H1 (cell line): ENCODE measurements around the gene IL9. TPM values are rescaled to one million over a fixed set of nuclear protein-coding genes. Genes with fewer than 3 reads are reported as not detected.
A peak's percentile ranks its signal among the peaks of the same experiment; 100 is the strongest.

ENCODE experiments used
- CTCF ChIA-PET: fragments of 300-600 bp; sonication (Branson Sonifier 250); formaldehyde crosslinking; loops from one replicate; lab custom pipeline; 2021; ENCODE audit not compliant: partially characterized antibody; lab: Charles Lee
- POLR2A ChIA-PET: fragments of 300-600 bp; sonication (Branson Sonifier 250); formaldehyde crosslinking; loops from one replicate; lab custom pipeline; 2021; ENCODE audit warnings: inconsistent platforms; ENCODE audit not compliant: partially characterized antibody; lab: Charles Lee
- DNase-seq, 2 experiments: peaks; one replicate each; pipeline versions ENCODE4 v3.0.0 to v3.0.0-alpha.2; 2010 to 2022; ENCODE audit warnings: low spot score in 2 of 2, low read depth in 1 of 2, mixed read lengths in 1 of 2
- FAIRE-seq: peaks from 2 replicates; lab custom pipeline; 2011; peaks lifted over from hg19 to GRCh38; lab: Jason Lieb, UNC
- H2AFZ ChIP-seq: 2 replicates; pipeline ENCODE4 v1.8.1; 2012; ENCODE audit warnings: low read length, inconsistent platforms
- H2AK5ac ChIP-seq: 2 replicates; pipeline ENCODE4 v1.6.1; 2013; ENCODE audit warnings: low read depth, low read length
- H2BK120ac ChIP-seq: replicated peaks from 2 replicates; pipeline ENCODE3; 2013; ENCODE audit warnings: low read depth, low read length, inconsistent platforms
- H2BK12ac ChIP-seq: 2 replicates; pipeline ENCODE4 v1.6.1; 2013; ENCODE audit warnings: low read depth, low read length
- H2BK15ac ChIP-seq: 2 replicates; pipeline ENCODE4 v1.6.1; 2013; ENCODE audit warnings: low read length
- H2BK20ac ChIP-seq: 2 replicates; pipeline ENCODE4 v1.6.1; 2013; ENCODE audit warnings: low read length
- H2BK5ac ChIP-seq: 2 replicates; pipeline ENCODE4 v1.6.1; 2013; ENCODE audit warnings: low read depth, low read length
- H3K14ac ChIP-seq: 2 replicates; pipeline ENCODE4 v1.6.1; 2013; ENCODE audit warnings: inconsistent platforms; ENCODE audit not compliant: insufficient read length
- H3K18ac ChIP-seq: 2 replicates; pipeline ENCODE4 v1.6.1; 2013; ENCODE audit warnings: low read length; ENCODE audit errors: extremely low read depth
- H3K23ac ChIP-seq: 2 replicates; pipeline ENCODE4 v1.6.1; 2013; ENCODE audit warnings: inconsistent platforms; ENCODE audit not compliant: insufficient read length
- H3K23me2 ChIP-seq: 2 replicates; pipeline ENCODE4 v1.6.1; 2013; ENCODE audit warnings: low read depth, low read length
- H3K27ac ChIP-seq: 2 replicates; pipeline ENCODE4 v1.6.1; 2011; ENCODE audit warnings: low read depth, low read length, inconsistent platforms
- H3K27me3 ChIP-seq, 4 experiments: replicated peaks in 1 of 4; 1 replicate in 1 of 4; 2 replicates in 3 of 4; pipeline versions ENCODE4 v1.6.1 to v1.8.1; 2011 to 2013; ENCODE audit warnings: low read length in 3 of 4, mild to moderate bottlenecking in 3 of 4, inconsistent platforms in 2 of 4, mixed read lengths in 2 of 4, moderate library complexity in 1 of 4; ENCODE audit not compliant: control insufficient read depth in 3 of 4, insufficient read depth in 3 of 4; ENCODE audit errors: extremely low read depth in 1 of 4
- H3K36me3 ChIP-seq, 4 experiments: 2 replicates each; pipeline versions ENCODE4 v1.6.1 to v1.8.1; 2011 to 2013; ENCODE audit warnings: mild to moderate bottlenecking in 4 of 4, low read length in 3 of 4, moderate library complexity in 2 of 4, control low read depth in 1 of 4, inconsistent platforms in 1 of 4; ENCODE audit not compliant: insufficient read depth in 4 of 4, control insufficient read depth in 2 of 4
- H3K4ac ChIP-seq: replicated peaks from 2 replicates; pipeline ENCODE3; 2013; ENCODE audit warnings: low read length, low read depth, mixed read lengths, inconsistent platforms; ENCODE audit not compliant: insufficient read length
- H3K4me1 ChIP-seq, 4 experiments: replicated peaks in 1 of 4; 1 replicate in 1 of 4; 2 replicates in 3 of 4; pipeline versions ENCODE4 v1.6.1 to v1.8.1; 2011 to 2013; ENCODE audit warnings: low read length in 3 of 4, inconsistent platforms in 2 of 4, mixed read lengths in 1 of 4; ENCODE audit not compliant: insufficient read depth in 4 of 4, control insufficient read depth in 3 of 4
- H3K4me2 ChIP-seq, 2 experiments: 2 replicates each; pipeline versions ENCODE4 v1.6.1 to v1.8.1; 2011 to 2013; ENCODE audit warnings: low read depth in 2 of 2, low read length in 2 of 2, control low read depth in 1 of 2, inconsistent platforms in 1 of 2, mild to moderate bottlenecking in 1 of 2; ENCODE audit not compliant: insufficient read depth in 1 of 2
- H3K4me3 ChIP-seq, 4 experiments: fragments of 200-600, 300-600 bp in 1 of 4; sonication (generic), shearing (Covaris generic), sonication (Bioruptor Twin) in 1 of 4; 2 replicates each; pipeline versions ENCODE4 v1.5.1 to v1.8.1; 2011 to 2016; ENCODE audit warnings: low read length in 4 of 4, low read depth in 3 of 4, control low read depth in 2 of 4, inconsistent platforms in 2 of 4, mild to moderate bottlenecking in 2 of 4, mixed read lengths in 1 of 4, moderate library complexity in 1 of 4; ENCODE audit not compliant: insufficient read depth in 2 of 4; ENCODE audit errors: extremely low read depth in 1 of 4
- H3K56ac ChIP-seq: replicated peaks from 2 replicates; pipeline ENCODE3; 2013; ENCODE audit warnings: low read depth, mild to moderate bottlenecking, mixed read lengths, low read length, inconsistent platforms; ENCODE audit not compliant: insufficient read length
- H3K79me1 ChIP-seq: 2 replicates; pipeline ENCODE4 v1.6.1; 2013; ENCODE audit warnings: low read depth, low read length, control low read depth
- H3K79me2 ChIP-seq, 2 experiments: 2 replicates each; pipeline versions ENCODE4 v1.6.1 to v1.8.1; 2012 to 2013; ENCODE audit warnings: low read length in 2 of 2, mild to moderate bottlenecking in 2 of 2, inconsistent platforms in 1 of 2; ENCODE audit not compliant: insufficient read depth in 2 of 2, control insufficient read depth in 1 of 2
- H3K9ac ChIP-seq, 4 experiments: replicated peaks in 1 of 4; 1 replicate in 1 of 4; 2 replicates in 3 of 4; pipeline versions ENCODE4 v1.6.1 to v1.8.1; 2011 to 2013; ENCODE audit warnings: low read depth in 3 of 4, low read length in 3 of 4, control low read depth in 2 of 4, mild to moderate bottlenecking in 2 of 4, moderate library complexity in 2 of 4, inconsistent platforms in 1 of 4; ENCODE audit errors: extremely low read depth in 1 of 4
- H3K9me3 ChIP-seq, 2 experiments: 2 replicates each; pipeline versions ENCODE4 v1.6.1 to v1.8.1; 2012 to 2013; ENCODE audit warnings: mild to moderate bottlenecking in 2 of 2, moderate library complexity in 2 of 2, control low read depth in 1 of 2, inconsistent platforms in 1 of 2, low read depth in 1 of 2, low read length in 1 of 2, mixed read lengths in 1 of 2; ENCODE audit not compliant: insufficient read depth in 2 of 2
- H4K20me1 ChIP-seq, 2 experiments: replicated peaks in 1 of 2; 2 replicates each; pipeline versions ENCODE3 to v1.8.1; 2011 to 2013; ENCODE audit warnings: inconsistent platforms in 2 of 2, low read length in 2 of 2, mild to moderate bottlenecking in 1 of 2; ENCODE audit not compliant: insufficient read depth in 2 of 2, control insufficient read depth in 1 of 2
- H4K5ac ChIP-seq: 2 replicates; pipeline ENCODE4 v1.6.1; 2013; ENCODE audit warnings: low read length, low read depth, mixed read lengths, inconsistent platforms; ENCODE audit not compliant: insufficient read length
- H4K8ac ChIP-seq: 2 replicates; pipeline ENCODE4 v1.8.0; 2013; ENCODE audit warnings: mild to moderate bottlenecking, moderate library complexity, low read length, inconsistent platforms; ENCODE audit not compliant: insufficient read depth; ENCODE audit errors: extremely low read depth
- H4K91ac ChIP-seq: replicated peaks from 2 replicates; pipeline ENCODE3; 2013; ENCODE audit warnings: low read length, mixed read lengths, inconsistent platforms; ENCODE audit not compliant: insufficient read length
- EZH2 ChIP-seq: fragments of 200-600 bp; sonication (generic); IDR thresholded peaks from 2 replicates; pipeline ENCODE4 v1.7.1; 2012; ENCODE audit warnings: low read depth, mild to moderate bottlenecking, moderate library complexity, low read length, inconsistent platforms; ENCODE audit not compliant: severe bottlenecking
- KDM1A ChIP-seq: fragments of 200-600, 300-600 bp; sonication (generic); IDR thresholded peaks from 2 replicates; pipeline ENCODE4 v1.7.1; 2016; ENCODE audit warnings: mild to moderate bottlenecking, low read length, borderline replicate concordance
- KDM4A ChIP-seq: IDR thresholded peaks from one replicate; pipeline ENCODE4 v1.7.1; 2012; ENCODE audit warnings: low read depth, mild to moderate bottlenecking, moderate library complexity, low read length, inconsistent platforms; ENCODE audit not compliant: severe bottlenecking
- MAX ChIP-seq: IDR thresholded peaks from 2 replicates; pipeline ENCODE4 v1.6.1; 2012; ENCODE audit warnings: inconsistent platforms
- RAD21 ChIP-seq, 2 experiments: IDR thresholded peaks in 1 of 2; conservative IDR thresholded peaks in 1 of 2; 2 replicates each; pipeline ENCODE4 v1.6.1; 2011; ENCODE audit warnings: low read depth in 2 of 2, low read length in 2 of 2, improper control_type of control experiment in 1 of 2, inconsistent platforms in 1 of 2, mild to moderate bottlenecking in 1 of 2, moderate library complexity in 1 of 2
- SAP30 ChIP-seq: fragments of 300-600 bp; sonication (generic); IDR thresholded peaks from 2 replicates; pipeline ENCODE4 v1.7.1; 2012; ENCODE audit warnings: low read length, moderate library complexity, mild to moderate bottlenecking, inconsistent platforms; ENCODE audit not compliant: insufficient read depth, insufficient replicate concordance
- WGBS, 2 experiments: shearing (Covaris generic) in 1 of 2; methylation state at CpG; one replicate each; pipeline versions ENCODE4 v1.1.6 to v1.1.7; 2013 to 2015; ENCODE audit warnings: low lambda C conversion rate in 2 of 2, mixed read lengths in 2 of 2, inconsistent platforms in 1 of 2, low coverage in 1 of 2, missing lambda C conversion rate in 1 of 2; ENCODE audit not compliant: insufficient replicate concordance in 2 of 2, insufficient coverage in 1 of 2, insufficient read length in 1 of 2; ENCODE audit errors: extremely low coverage in 1 of 2, missing lambda C conversion rate in 1 of 2; 5-methylcytosine and 5-hydroxymethylcytosine counted together
- polyA plus RNA-seq, 7 experiments: library from polyadenylated mRNA; depleted of rRNA in 3 of 7; stranded (reverse) in 5 of 7; unstranded in 2 of 7; fragments of >200 nt in 5 of 7; fragments of 200-250 nt in 2 of 7; gene quantifications; 1 replicate in 5 of 7; 2 replicates in 1 of 7; 4 replicates in 1 of 7; pipeline versions ENCODE4 v1.2.1 to v1.2.3, GENCODE V29; 2011 to 2013; ENCODE audit warnings: missing spikeins in 2 of 7, mixed read lengths in 2 of 7
- total RNA-seq: library from RNA; stranded (reverse); fragmentation: NEBNext Ultra II Directional; extraction: Animal tissue kit (Norgen Biotek cat#: 25700); gene quantifications from 2 replicates; pipeline ENCODE4 v1.2.1, GENCODE V29; 2021
- TF ChIP-seq, protein P1 (sequence below), 3 experiments: IDR thresholded peaks; 1 replicate in 2 of 3; 2 replicates in 1 of 3; pipeline versions ENCODE4 v1.5.1 to v1.6.1; 2011; ENCODE audit warnings: low read length in 3 of 3, mild to moderate bottlenecking in 3 of 3, inconsistent platforms in 2 of 3, low read depth in 1 of 3, moderate library complexity in 1 of 3; ENCODE audit not compliant: insufficient read depth in 1 of 3; ENCODE audit errors: control extremely low read depth in 1 of 3
- TF ChIP-seq, protein P2 (sequence below): IDR thresholded peaks from 2 replicates; pipeline ENCODE4 v1.6.1; 2011; ENCODE audit warnings: low read length, improper control_type of control experiment

The IL9 gene
- total and polyA plus RNA-seq, 2 of the 8 experiments (the other 6 are each of a cell fraction or from before 2014, with no cell fraction given) = not detected

DNA sequence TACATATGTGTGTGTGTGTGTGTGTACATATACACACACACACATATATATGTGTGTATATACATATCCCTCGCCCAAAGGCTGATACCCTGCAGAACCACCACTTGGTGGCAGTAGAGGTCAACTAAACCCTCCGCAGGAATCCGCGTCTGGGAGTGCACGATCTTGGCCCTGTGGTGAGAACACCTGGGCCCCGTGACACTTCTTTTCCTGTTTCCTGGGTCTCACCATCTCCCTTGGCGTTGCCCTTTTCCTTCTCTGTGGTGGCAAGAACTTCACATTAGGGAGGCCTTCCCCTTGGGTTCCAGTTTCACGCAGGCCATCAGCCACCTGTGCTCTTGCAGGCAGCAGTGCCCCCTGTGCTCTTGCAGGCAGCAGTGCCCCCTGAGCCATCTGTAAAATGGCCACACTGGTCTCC lies 8.2 kb downstream of the IL9 start:
- Histone ChIP-seq H2AFZ (peak overlapping the region; percentile 76; the same call in 1 of the 2 replicates), H2BK15ac (no peak overlapping the region), H3K4me1 (peaks cover 0 to 5% (median 3%) of the 10 kb centered on the region in 4 experiments; a peak in 2 of 7 replicates), H3K4ac (no peak overlapping the region), H3K56ac (no peak overlapping the region), H3K27ac (no peak overlapping the region), H2AK5ac (no peak overlapping the region), H4K5ac (no peak overlapping the region), H3K4me3 (peak overlapping the region in 1 of 4 experiments; percentile 41; a peak in 2 of 8 replicates), H3K18ac (no peak overlapping the region), H3K36me3 (no peaks in the 10 kb centered on the region), H3K4me2 (peak overlapping the region; percentile 1 to 60), H3K23ac (no peak overlapping the region), H2BK20ac (no peak overlapping the region), H3K9me3 (no peaks in the 10 kb centered on the region), H4K8ac (no peak overlapping the region), H3K9ac (no peak overlapping the region), H2BK5ac (no peak overlapping the region), H3K79me1 (no peaks in the 10 kb centered on the region), H2BK120ac (no peak overlapping the region), H4K91ac (no peak overlapping the region), H3K23me2 (peaks cover 2% of the 10 kb centered on the region), H3K14ac (no peak overlapping the region), H3K79me2 (no peaks in the 10 kb centered on the region), H4K20me1 (no peaks in the 10 kb centered on the region), H3K27me3 (peaks cover 0 to 6% (median 4%) of the 10 kb centered on the region in 4 experiments; a peak in 2 of 7 replicates), H2BK12ac (no peak overlapping the region)
- peak; percentile 31 to 80 for DNase-seq
- POLR2A ChIA-PET = no interaction called here
- CTCF ChIA-PET = interaction anchor here (0.8 to 4.8 kb wide), 19 partner anchors 8 to 330 kb away, joined by 3 to 24 read pairs (median 4); no protein-coding TSS in a partner anchor
- peak; percentile 88 for FAIRE-seq
- 8% methylated on average over 8 of the region's 8 CpGs; no CpG with 5 or more reads in 1 of the 2 experiments for WGBS, 2 experiments
- TF ChIP-seq RAD21 (IDR thresholded peaks at IDR 0.05 in 1 of 2, conservative IDR thresholded peaks at IDR 0.05 in 1 of 2; ENCODE audit: low read depth in 2 of 2, low read length in 2 of 2) (peak; percentile 84 to 85), EZH2 (no peak), MAX (no peak), KDM1A (no peak), KDM4A (no peak), SAP30 (no peak)
- TF ChIP-seq, protein P1, sequence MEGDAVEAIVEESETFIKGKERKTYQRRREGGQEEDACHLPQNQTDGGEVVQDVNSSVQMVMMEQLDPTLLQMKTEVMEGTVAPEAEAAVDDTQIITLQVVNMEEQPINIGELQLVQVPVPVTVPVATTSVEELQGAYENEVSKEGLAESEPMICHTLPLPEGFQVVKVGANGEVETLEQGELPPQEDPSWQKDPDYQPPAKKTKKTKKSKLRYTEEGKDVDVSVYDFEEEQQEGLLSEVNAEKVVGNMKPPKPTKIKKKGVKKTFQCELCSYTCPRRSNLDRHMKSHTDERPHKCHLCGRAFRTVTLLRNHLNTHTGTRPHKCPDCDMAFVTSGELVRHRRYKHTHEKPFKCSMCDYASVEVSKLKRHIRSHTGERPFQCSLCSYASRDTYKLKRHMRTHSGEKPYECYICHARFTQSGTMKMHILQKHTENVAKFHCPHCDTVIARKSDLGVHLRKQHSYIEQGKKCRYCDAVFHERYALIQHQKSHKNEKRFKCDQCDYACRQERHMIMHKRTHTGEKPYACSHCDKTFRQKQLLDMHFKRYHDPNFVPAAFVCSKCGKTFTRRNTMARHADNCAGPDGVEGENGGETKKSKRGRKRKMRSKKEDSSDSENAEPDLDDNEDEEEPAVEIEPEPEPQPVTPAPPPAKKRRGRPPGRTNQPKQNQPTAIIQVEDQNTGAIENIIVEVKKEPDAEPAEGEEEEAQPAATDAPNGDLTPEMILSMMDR (IDR thresholded peaks at IDR 0.05; ENCODE audit: control extremely low read depth in 1 of 3, insufficient read depth in 1 of 3, low read depth in 1 of 3, low read length in 3 of 3) = peak; percentile 65 to 83 (median 73)
- TF ChIP-seq, protein P2, sequence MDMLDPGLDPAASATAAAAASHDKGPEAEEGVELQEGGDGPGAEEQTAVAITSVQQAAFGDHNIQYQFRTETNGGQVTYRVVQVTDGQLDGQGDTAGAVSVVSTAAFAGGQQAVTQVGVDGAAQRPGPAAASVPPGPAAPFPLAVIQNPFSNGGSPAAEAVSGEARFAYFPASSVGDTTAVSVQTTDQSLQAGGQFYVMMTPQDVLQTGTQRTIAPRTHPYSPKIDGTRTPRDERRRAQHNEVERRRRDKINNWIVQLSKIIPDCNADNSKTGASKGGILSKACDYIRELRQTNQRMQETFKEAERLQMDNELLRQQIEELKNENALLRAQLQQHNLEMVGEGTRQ = no peak
